Measurements from ENCODE around the gene IQCF5.

DNA sequence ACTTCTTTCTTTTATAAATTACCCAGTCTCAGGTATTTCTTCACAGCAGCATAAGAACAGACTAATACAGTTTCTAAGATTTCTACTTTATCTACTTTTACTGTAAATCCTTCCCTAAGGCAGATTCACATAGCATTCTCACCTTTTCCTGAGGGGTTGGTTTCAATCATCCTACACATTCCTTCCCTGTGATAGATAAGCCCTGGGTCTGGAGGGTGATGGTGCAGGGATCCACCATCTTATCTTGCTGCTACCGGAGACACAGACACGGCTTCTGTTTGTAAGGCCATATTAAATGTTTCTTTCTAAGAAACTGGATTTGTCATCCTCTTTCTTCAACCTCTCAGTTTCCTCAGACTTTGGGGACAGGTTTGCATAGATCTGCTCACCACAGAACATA, 6.1 kb downstream of the IQCF5 start:
- TF ChIP-seq, protein P1, sequence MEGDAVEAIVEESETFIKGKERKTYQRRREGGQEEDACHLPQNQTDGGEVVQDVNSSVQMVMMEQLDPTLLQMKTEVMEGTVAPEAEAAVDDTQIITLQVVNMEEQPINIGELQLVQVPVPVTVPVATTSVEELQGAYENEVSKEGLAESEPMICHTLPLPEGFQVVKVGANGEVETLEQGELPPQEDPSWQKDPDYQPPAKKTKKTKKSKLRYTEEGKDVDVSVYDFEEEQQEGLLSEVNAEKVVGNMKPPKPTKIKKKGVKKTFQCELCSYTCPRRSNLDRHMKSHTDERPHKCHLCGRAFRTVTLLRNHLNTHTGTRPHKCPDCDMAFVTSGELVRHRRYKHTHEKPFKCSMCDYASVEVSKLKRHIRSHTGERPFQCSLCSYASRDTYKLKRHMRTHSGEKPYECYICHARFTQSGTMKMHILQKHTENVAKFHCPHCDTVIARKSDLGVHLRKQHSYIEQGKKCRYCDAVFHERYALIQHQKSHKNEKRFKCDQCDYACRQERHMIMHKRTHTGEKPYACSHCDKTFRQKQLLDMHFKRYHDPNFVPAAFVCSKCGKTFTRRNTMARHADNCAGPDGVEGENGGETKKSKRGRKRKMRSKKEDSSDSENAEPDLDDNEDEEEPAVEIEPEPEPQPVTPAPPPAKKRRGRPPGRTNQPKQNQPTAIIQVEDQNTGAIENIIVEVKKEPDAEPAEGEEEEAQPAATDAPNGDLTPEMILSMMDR (conservative IDR thresholded peaks at IDR 0.05): no peak
- TF ChIP-seq ZFX (IDR thresholded peaks at IDR 0.05): no peak
